A549 treated with dexamethasone at 1 μM for 4 hours (cell line): ENCODE measurements around the gene DSEL. TPM values are rescaled to one million over a fixed set of nuclear protein-coding genes. Genes with fewer than 3 reads are reported as not detected.

Source experiments
- total RNA-seq: library from RNA; stranded (reverse); fragments of 200-300 nt; extraction: Qiagen RNA extraction; gene quantifications from 5 replicates; pipeline ENCODE4 v1.2.3, GENCODE V29; 2022

Gene DSEL
- 0.46 to 0.59 TPM (median 0.54 TPM) in 5 replicates for total RNA-seq

GRCh38 chr18:67516539-67517443 is at the start of gene DSEL:
TSS of gene DSEL (minus strand) at chr18:67516720. CDS start at chr18:67514608, 2,112 bp downstream.

